HS-27A (cell line): Measurements from ENCODE around the gene APOBEC4.
"Not testable (repeated sequence)": the region's sequence is repeated elsewhere in the genome, so short reads cannot be mapped to it uniquely, and the experiment has no call there.

ENCODE experiments used
- DNase-seq: peaks from one replicate; pipeline ENCODE4 v3.0.0-alpha.2; 2012; ENCODE audit warnings: low read depth, missing footprints

The APOBEC4 gene

DNA sequence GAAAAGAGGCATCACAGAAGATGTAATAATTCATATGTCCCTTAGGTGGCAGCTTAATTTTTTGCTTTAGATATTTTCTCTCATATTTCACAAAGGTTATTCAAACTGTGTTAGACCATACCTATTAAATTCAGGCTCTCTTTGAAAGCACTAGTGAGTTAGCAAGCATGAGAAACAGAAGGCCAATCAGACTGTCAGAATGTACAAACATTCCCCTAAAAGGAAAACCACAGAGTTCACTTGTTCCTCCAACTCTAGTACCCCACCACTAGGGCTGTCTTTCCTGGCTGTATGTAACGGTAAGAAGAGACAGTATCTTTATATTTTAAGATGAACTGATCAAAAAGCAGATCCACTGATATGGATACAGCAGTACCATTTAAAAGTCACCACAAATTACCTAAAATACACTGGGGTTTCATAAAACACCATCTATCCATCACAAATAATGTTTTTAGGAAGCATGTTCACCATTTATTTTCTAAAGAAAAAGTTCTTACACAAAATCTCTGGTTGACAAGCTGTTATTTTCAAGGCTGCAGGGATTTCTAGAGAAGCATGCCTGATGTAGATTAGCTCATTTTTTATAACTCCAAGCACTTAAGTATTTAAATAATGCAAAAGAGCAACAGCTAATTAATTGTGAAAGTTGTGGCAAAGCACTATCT, 19.3 kb downstream of the APOBEC4 start:
- peak; percentile 78 for DNase-seq

DNA sequence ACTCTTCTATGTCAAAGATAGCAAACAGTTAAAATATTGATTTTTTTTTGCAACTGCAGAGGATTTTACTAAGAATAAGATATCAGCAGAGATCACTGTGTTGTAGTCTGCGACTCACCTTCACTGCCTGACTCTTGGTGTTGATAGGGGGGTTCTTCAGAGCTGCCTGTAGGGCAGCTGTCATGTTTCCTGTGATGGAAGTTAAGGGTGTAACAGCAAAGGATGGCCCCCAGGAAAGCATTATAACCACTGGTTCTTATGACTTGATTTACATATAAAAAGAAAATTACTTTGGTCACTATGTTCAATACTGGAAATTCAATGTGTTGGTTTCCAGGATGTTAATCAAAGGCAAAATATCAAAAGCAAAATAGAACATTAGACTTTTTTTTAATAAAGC, 20.2 kb downstream of the APOBEC4 start:
- DNase-seq: no peak

DNA sequence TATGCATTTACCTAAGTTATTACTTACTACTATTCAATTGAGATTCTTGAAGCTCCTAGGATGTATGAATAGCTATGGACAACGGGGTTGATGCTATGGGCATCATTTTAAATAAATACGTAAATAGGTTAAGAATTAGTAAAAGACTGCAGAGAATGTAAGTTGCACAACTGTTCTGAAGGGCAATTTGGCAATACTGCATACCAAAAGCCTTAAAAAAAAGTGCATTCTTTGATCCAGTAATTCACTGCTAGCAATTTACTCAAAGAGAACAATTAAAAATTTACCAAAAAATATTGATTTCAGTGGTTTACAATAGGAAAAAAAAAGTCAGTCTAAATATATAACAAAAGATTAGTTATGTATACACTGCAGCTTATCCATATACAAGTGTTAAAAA, 21.0 kb downstream of the APOBEC4 start:
- no peak for DNase-seq

DNA sequence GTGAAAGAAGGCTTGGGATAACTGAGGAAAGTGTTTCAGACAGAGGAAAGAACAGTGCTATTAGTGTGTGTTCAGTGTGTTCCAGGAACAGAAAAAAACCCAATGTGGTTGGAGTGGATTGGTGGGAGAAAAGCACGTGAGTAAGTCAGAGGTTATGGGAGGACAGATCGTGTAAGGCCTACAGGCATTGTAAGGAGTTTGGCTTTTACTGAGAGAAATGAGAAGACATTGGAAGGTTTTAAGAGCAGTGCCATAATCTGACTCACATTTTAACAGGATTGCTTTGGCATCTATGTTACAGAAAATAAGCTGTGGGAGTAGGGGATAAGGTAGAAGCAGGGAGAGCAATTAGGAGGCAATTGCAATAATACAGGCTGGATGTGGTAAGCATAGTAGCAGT, 22.4 kb downstream of the APOBEC4 start:
- DNase-seq: no peak

DNA sequence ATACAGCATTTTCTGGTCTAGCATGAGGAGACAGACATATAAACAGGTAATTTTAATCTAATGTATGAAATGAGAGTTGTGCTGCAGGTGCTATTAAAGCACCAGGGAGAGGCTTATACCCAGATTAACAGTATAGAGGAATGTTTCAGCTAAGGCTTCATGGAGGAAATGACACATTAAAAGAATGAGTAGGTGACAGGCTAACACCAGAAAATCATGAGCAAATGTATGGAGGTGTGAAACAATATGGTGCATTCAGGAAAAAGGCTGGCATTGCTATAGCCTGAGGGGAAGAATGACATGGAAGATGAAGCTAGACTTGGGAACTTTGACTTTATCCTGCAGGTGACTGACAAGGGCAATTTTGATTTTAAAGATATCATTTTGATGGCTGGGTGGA, 24.6 kb downstream of the APOBEC4 start:
- no peak for DNase-seq

DNA sequence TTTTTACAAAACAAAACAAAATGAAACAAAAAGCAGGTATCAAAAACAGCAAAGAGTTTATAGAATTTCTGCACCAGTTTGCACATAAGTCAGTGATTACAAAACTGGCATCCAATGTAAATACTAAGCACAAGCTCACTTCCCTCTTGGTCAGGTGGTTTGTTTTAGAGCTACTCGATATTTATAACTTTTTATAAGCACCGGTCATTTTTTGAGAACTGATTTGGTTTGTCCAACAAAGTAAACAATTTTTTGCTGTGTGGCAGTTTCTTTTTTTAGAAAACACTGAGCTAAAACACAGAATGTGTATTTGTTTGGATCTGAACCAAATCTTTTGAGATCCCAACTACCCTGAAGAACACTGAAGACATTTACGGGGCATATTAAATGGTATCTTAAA, 26.9 kb downstream of the APOBEC4 start:
- DNase-seq: not testable (repeated sequence)

DNA sequence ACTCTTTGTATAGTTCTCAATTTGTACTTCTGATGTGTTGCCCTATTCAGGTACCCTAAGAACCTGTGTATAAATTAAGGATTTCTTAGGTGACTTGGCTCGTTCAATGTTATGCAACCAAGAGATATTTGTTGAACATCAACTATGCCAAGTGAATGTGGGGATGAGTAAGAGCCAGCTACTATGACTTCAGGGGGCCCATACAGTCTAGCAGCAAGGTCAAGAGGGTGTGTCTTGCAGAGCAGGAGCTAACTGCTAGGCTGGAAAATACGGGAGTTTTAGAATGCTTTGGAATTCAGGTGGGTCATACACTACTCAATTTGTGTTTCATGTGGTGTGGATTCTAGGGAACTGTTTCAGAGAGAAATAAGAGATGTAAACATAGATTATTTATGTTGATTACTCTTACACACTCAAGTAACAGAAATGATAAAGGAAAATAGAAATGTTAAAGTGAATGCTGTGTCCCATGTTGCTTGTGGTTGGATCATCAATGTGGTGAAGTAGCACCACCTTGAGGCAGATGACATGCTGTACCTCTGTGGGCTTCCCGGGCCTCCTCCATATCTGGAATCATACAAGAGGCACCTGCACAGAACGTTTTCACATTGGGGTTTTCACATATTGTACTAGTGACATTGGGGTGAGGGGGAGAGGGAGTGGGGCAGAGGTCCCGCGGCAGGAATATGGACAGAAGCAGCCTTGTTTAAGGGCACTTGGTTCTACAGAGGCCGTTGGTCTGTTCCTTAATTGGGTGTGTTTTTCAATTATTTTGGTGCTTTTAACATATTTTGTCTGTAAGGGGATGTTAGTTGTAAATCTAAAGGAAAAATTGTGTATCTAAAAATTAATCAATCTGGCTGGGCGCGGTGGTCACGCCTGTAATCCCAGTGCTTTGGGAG, 30.0 kb downstream of the APOBEC4 start:
- DNase-seq: no peak

DNA sequence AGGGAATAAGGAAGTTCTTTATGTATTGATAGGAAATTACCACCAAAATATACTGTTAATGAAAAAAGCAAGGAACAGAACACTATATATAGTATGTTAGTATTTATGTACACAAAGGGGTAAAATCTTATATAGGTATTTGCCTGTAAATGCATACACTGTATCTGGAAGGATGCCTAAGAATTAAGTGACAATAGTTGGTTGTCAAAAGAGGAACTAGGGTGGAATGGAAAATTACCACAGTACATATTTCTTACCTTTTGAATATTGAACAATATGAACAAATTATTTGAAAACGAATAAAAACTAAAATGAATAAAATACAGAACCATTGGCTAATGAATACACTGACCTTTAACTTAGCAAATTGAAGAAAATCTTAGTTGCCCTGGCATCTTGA, 31.1 kb downstream of the APOBEC4 start:
- DNase-seq: no peak

DNA sequence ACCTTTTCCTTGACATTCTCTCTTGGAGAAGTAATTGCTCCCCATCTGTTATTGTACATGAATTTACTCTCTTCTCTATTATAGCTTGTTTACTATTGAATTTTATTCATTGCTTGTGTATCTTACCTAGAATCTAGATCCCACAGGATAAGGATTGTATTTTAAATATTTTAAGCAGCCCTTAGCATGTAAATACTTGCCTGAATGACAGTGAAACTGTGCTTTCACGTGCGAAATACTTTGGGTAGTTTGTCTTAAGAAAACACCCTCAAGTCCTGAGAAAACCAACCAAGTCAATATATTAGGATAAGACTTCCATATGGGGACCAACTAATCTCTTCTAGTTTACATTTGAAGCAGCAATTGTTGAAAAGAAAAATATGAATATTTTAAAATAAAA, 32.8 kb downstream of the APOBEC4 start:
- no peak for DNase-seq

DNA sequence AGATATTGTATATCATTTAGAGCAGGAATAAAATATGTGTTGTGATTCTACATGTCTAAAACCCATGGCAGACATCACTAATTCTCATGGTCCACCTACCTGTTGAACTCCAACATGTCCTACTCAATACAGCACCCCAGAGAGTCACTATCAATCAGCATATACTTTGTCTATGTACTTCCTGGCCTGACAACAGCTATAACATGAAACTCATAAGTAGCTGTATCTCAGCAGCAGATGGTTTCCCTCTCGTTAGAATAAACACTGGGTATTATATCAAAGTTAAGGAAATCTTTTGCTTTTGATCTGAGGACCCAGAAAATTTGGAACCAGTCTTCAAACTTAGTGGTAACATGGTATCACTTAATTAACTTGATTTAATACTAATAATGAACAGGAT, 33.3 kb downstream of the APOBEC4 start:
- no peak for DNase-seq

DNA sequence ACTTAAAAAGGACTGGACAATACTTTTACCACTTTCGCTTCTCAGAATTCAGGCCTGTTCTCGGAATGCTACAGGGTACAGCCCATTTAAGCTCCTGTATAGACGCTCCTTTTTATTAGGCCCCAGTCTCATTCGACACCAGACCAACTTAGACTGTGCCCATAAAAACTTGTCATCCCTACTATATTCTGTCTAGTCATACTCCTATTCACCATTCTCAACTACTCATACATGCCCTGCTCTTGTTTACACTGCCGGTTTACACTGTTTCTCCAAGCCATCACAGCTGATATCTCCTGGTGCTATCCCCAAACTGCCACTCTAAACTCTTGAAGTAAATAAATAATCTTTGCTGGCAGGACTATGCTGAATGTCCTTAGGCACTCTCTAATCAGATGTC, 34.9 kb downstream of the APOBEC4 start:
- DNase-seq: not testable (repeated sequence)

DNA sequence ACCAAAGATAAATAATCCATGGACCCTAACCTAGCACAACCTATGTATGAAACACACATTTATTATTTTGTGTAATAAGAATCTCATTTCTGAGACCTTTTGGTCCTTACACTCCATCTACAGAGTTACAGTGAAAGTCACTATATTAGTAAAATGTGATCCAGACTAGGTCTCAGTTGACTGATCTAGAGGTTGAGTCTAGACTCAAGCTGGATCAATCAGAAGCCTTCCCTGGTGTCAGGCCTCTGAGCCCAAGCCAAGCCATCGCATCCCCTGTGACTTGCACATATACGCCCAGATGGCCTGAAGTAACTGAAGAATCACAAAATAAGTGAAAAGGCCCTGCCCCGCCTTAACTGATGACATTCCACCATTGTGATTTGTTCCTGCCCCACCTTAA, 40.1 kb downstream of the APOBEC4 start:
- DNase-seq: not testable (repeated sequence)

DNA sequence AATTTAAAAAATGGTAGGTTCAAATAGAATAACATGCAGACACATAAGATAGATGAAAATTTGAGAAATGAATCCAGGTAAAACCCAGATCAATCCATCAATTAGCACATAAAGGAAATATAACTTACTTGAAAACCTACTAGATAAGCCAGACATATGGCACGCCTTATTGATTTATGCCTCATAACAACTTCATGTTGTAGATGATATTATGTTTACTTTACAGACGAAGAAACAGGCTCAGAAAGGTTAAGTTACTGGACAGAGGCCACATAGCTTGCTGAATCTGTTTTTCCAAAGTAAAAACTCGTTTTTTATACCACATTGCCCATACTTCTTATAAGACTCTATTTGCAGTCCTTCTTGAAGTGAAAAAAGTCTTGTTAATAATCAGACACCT, 40.7 kb downstream of the APOBEC4 start:
- DNase-seq: no peak

DNA sequence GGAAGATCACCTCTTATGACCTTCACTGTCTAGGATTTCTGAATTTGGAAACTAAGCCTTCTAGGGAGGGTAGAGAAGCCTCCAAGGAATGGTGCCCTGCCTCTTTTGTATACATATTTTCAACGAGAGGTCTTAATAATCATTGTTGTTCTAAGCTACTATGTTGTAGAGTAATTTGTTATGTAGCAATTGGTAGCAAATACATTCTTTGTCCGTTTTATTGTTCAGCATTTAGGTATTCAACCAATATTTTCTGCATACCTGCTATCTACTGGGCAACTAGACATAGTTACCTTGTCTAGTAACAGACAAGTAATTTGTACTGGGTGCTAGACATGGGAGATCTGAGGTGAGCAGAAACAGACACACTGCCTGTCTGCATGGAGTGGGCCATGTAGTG, 42.1 kb downstream of the APOBEC4 start:
- no peak for DNase-seq

DNA sequence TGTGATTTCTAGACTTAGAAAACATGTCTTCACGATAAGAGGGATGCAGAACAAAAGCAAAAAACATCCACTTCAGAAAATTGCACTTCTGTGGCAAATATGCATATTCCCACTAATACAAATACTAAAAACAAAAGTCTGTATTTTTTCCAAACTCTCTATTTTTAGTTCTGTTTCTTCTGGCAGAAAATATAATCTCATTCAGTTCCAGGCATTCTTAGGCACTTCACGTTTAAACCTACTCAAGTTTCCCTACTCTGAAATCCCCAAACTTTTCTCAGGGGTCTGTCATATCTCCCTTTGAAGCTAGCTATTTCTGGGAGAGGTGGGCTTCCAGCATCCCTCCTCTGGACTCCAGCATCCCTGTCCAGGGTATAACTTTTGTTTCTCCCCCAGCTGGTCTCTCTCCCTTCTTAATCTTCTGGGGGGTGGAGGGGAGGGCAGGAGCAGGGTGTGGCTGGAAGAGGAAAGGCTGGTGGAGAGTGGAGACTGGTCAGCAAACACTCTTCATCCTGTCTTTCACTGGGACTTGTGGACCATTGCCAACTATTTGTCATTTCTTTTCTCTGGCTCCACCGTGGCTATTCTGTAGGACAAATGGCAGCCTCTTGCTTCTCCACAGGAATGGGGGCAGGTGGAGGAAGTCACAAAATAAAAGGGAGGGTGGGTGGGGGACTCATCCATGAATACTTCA, 43.2 kb downstream of the APOBEC4 start:
- DNase-seq: no peak

DNA sequence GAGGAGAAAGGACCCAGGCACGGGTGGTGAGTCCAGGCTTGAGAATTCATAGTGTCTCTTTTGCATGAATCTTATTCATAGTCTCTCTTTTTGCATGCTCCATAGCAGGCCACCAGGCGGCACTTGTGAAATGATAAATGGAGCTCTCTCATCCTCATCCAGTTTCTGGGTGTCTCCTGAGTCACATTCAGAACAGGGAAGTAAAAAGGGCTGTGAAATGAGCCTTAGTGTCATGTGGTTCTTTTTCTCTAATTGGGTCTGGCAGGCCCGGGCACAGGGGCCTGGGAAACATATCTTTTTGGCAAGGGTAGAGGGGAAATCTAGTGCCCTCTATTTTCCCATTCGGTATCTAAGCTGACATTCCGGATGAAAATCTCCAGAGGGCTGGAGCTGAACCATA, 43.8 kb downstream of the APOBEC4 start:
- DNase-seq: no peak

DNA sequence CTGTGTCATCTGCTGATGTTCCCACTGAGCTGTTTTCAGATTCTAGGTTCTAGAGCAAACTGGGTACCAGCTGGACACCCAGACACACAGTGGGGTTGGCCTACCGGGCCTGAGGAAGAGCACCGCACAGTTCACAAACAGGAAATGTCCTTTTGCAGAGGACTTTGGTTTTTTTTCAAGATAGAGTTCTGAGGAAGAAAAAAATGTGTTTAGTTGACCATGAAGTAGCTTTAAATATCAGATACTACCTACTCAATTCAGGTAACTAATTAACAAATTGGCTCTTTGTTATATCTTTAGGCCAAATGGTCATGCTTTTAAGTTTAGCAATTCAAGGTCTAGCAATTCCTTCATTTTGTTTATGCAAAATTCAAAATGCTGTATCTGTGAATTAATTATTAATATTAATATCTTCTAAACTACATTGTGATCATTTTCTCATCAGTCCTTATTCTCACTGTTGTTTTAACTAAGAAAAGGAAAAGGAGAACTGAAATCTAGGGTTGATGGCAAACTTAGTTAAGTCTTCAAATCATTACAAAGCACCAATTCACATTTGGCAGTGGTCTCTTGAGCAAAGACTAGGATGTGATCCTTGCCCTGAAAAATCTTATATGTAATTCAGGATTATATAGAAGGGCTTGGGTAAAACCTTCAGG, 45.7 kb downstream of the APOBEC4 start:
- DNase-seq: no peak

DNA sequence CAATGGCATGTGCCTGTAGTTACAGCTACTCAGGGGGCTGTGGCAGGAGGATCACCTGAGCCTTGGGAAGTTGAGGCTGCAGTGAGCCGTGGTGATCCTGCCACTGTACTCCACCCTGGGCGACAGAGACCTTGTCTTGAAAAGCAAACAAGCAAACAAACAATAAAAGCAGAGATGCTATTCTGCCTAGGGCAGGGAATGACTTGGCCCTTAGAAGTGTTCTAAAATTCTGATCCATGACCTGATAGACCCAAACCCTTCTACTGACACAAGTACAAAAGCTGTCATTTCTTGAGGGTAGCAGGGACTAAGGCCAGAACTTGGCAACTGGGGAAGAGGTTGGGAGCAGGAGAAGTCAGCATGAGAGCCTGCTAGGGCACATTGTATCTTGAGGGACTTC, 47.2 kb downstream of the APOBEC4 start:
- DNase-seq: no peak

DNA sequence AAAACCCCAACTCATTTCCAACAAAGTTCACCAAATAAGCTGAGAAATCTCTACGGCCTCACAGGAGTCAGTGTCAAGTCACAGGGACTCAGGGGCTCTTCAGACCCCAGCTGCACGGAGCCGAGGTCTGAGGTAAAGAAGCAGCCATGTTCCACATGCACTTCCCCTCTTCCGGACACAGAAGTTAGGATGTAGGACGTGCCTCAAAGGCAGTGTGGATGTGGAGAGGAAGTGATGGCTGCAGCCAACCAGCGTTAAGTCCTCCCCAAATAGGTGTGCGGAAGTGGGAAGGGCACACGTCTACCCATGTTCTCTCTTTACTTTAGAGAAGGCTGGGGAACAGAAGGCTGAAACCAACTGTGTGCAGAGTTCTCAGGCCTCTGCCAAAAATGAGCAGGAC, 48.3 kb downstream of the APOBEC4 start:
- DNase-seq: no peak

DNA sequence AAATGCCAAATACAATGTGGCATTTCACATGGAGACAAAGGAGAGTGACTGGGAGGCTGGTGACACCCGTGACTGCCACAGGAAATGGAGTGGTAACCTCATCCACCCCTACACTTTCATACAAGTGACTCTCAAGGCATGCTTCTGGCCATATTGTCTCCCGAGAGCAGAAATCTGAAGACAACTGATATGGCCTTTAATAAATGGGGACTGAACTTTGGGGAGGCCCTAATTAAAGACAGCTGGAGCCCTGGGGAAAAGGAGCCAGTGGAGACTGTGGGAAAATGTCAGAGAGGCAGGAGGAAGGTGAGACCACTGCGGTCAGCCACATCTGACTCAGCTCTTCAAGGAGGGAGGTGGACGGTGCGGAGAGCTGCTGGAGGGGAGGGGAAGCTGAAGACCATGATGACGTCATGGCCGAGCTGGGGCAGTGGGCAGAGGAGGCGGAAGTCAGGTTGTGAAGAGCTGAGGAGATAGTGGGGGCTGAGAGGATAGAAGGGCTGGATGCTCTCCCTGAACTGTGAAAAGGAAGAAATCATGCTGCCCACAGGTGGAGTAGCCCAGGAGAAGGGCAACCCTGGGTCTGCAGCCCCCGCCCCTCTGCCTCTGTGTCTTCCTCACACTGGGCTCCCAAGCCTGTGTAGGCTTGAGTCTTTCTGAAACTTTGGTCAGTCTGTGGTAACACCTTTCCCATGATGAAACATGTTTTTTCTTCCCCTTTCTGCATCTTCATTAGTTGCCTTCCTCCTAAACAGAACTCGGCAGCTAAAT, 48.9 kb downstream of the APOBEC4 start:
- DNase-seq: no peak

DNA sequence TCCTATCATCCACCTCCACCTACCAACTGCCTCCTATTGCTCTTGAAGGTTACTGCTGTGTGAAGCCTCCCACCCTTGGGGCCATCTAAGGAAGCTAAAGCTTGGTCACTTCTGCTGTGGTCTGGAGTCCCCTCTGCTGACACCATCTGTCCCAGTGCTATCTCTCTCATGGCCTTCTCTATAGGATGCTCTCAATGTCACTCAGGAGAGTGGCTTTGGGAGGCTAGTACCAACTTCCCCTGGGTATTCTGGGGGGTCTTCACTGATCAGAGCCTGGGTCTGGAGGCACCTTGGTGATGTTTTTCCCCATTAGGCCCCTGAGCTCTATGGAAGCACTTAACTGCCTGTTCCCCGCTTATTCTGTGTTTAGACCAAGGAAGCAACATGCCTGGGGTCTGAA, 50.6 kb downstream of the APOBEC4 start:
- DNase-seq: no peak

DNA sequence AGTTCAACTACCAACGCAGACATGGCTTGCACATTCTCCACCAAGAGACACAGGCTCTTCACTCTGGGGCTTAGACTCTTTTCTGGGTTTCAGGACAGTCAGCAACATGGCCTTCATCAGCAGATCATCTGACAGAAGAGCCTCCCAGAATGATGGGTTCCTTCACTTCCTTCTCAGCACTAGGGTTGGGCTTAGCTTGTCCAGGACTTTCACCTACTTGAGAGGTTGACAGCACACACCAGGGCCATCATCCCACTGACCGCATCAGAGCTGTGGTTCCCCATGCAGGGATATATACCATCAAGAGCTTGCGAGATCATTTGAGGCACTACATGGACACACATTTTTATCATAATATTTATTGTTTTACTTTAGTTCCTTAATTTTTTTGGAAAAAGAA, 52.5 kb downstream of the APOBEC4 start:
- DNase-seq: no peak
